ENCODE data around the gene C10orf90.

Gene C10orf90

DNA sequence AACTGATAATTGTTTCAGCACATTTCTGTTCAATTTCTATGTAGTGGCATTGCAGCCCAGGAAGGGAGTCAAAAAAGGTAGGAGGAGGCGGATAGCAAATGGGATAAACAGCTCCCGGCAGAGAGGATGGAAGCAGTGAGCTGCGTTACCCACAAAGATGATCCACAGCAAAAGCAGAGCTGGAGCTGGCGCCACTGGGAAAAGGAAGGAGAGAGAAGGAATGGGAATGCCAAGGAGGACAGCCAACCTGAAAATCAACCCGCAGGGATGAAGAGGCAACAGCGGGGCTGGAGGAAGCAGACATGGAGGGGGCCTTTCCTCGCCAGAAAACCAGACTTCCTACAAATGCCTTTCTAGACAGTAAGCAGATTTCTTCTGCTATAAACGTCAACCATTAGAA, 199.5 kb downstream of the C10orf90 start:
- Histone ChIP-seq H3K4me2 (ENCODE audit: low read depth, low read length, poor library complexity, severe bottlenecking) (no peak overlapping the region), H3K79me2 (ENCODE audit: insufficient read depth, low read length) (no peaks in the 10 kb centered on the region), H3K9ac (ENCODE audit: low read depth, low read length, poor library complexity, severe bottlenecking) (no peak overlapping the region), H3F3A (ENCODE audit: low read depth) (no peaks in the 10 kb centered on the region), H3K36me3 (ENCODE audit: insufficient read depth, low read length) (no peaks in the 10 kb centered on the region), H3K4me1 (ENCODE audit: insufficient read depth, low read length, poor library complexity, severe bottlenecking) (no peaks in the 10 kb centered on the region), H3K27me3 (ENCODE audit: insufficient read depth, low read length, poor library complexity, severe bottlenecking) (no peaks in the 10 kb centered on the region), H2AFZ (ENCODE audit: low read length) (no peak overlapping the region), H3K9me3 (ENCODE audit: insufficient read depth, low read depth, low read length) (no peaks in the 10 kb centered on the region; the same call in 1 of the 2 replicates), H3K9me2 (replicated peaks; ENCODE audit: low read depth, low read length) (no peaks in the 10 kb centered on the region), H4K20me1 (ENCODE audit: insufficient read depth, low read length, poor library complexity, severe bottlenecking) (no peaks in the 10 kb centered on the region), H3K4me3 (ENCODE audit: low read length, poor library complexity, severe bottlenecking) (no peak overlapping the region)
- no peak for TF ChIP-seq EZH2phosphoT487 (IDR thresholded peaks at IDR 0.05; ENCODE audit: borderline replicate concordance)
- TF ChIP-seq, protein P1, sequence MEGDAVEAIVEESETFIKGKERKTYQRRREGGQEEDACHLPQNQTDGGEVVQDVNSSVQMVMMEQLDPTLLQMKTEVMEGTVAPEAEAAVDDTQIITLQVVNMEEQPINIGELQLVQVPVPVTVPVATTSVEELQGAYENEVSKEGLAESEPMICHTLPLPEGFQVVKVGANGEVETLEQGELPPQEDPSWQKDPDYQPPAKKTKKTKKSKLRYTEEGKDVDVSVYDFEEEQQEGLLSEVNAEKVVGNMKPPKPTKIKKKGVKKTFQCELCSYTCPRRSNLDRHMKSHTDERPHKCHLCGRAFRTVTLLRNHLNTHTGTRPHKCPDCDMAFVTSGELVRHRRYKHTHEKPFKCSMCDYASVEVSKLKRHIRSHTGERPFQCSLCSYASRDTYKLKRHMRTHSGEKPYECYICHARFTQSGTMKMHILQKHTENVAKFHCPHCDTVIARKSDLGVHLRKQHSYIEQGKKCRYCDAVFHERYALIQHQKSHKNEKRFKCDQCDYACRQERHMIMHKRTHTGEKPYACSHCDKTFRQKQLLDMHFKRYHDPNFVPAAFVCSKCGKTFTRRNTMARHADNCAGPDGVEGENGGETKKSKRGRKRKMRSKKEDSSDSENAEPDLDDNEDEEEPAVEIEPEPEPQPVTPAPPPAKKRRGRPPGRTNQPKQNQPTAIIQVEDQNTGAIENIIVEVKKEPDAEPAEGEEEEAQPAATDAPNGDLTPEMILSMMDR (conservative IDR thresholded peaks at IDR 0.05; ENCODE audit: low read length): no peak

- H3K4me1 ChIP-seq (ENCODE audit: insufficient read depth, low read length, poor library complexity, severe bottlenecking): no peaks in the 10 kb centered on the region
- no peaks in the 10 kb centered on the region for H3K9me2 ChIP-seq (replicated peaks; ENCODE audit: low read depth, low read length)
- no peaks in the 10 kb centered on the region for H3K27me3 ChIP-seq (ENCODE audit: insufficient read depth, low read length, poor library complexity, severe bottlenecking)
- H3K79me2 ChIP-seq (ENCODE audit: insufficient read depth, low read length): no peaks in the 10 kb centered on the region
- H3K36me3 ChIP-seq (ENCODE audit: insufficient read depth, low read length): no peaks in the 10 kb centered on the region
- no peaks in the 10 kb centered on the region for H4K20me1 ChIP-seq (ENCODE audit: insufficient read depth, low read length, poor library complexity, severe bottlenecking)
- no peaks in the 10 kb centered on the region for H3K9me3 ChIP-seq (ENCODE audit: insufficient read depth, low read depth, low read length)
- no peak overlapping the region for H3K9ac ChIP-seq (ENCODE audit: low read depth, low read length, poor library complexity, severe bottlenecking)
- H2AFZ ChIP-seq (ENCODE audit: low read length): no peak overlapping the region
- H3F3A ChIP-seq (ENCODE audit: low read depth): no peaks in the 10 kb centered on the region
- no peak overlapping the region for H3K4me3 ChIP-seq (ENCODE audit: low read length, poor library complexity, severe bottlenecking)
- no peak overlapping the region for H3K4me2 ChIP-seq (ENCODE audit: low read depth, low read length, poor library complexity, severe bottlenecking)
- no peak for TF ChIP-seq EZH2phosphoT487 (IDR thresholded peaks at IDR 0.05; ENCODE audit: borderline replicate concordance)
- TF ChIP-seq, protein P1 (conservative IDR thresholded peaks at IDR 0.05; ENCODE audit: low read length): no peak
Measured at GRCh38 chr10:126469692-126470091, 200.8 kb downstream of the C10orf90 start.

DNA sequence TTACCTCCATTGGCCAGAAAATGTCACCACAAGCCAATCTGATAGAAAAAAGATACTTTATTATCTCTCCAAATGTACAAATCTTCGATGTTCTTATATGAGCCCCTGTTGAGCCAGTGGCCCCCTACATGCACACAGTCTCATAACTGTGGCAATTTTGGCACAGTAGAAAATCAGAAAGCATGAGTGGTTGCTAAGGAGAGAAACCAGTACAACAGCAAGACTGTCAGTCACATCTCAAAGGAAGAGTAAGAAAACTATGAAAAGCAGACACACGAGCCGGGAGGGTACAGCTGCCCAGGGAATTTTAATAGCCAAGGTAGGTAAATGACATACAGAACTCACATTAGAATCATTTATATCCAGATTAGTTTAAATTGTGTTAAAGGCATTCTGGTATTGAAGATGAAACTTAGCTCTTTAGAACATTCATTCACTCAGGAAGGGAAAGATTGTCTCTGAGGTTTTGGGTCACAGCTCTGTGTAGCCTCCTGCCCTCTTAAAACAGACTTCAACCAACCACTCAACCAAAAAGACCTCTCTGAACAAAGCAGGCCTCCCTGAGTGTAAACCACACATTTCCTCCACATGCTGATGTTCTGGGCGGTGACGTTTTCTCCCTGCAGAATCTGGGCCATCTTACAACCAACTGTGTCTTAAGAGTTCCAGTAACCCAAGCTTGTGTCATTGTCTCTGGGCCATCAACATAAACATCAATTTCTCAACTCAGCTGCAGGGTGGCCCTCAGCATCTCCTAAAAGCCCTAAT, 201.4 kb downstream of the C10orf90 start:
- Histone ChIP-seq H3K9ac (ENCODE audit: low read depth, low read length, poor library complexity, severe bottlenecking) (no peak overlapping the region), H2AFZ (ENCODE audit: low read length) (no peak overlapping the region), H3K4me2 (ENCODE audit: low read depth, low read length, poor library complexity, severe bottlenecking) (no peak overlapping the region), H3K36me3 (ENCODE audit: insufficient read depth, low read length) (no peaks in the 10 kb centered on the region), H3F3A (ENCODE audit: low read depth) (no peaks in the 10 kb centered on the region), H4K20me1 (ENCODE audit: insufficient read depth, low read length, poor library complexity, severe bottlenecking) (no peaks in the 10 kb centered on the region), H3K4me1 (ENCODE audit: insufficient read depth, low read length, poor library complexity, severe bottlenecking) (no peaks in the 10 kb centered on the region), H3K9me3 (ENCODE audit: insufficient read depth, low read depth, low read length) (no peaks in the 10 kb centered on the region), H3K4me3 (ENCODE audit: low read length, poor library complexity, severe bottlenecking) (no peak overlapping the region), H3K9me2 (replicated peaks; ENCODE audit: low read depth, low read length) (no peaks in the 10 kb centered on the region), H3K79me2 (ENCODE audit: insufficient read depth, low read length) (no peaks in the 10 kb centered on the region), H3K27me3 (ENCODE audit: insufficient read depth, low read length, poor library complexity, severe bottlenecking) (no peaks in the 10 kb centered on the region)
- no peak for TF ChIP-seq EZH2phosphoT487 (IDR thresholded peaks at IDR 0.05; ENCODE audit: borderline replicate concordance)
- TF ChIP-seq, protein P1 (conservative IDR thresholded peaks at IDR 0.05; ENCODE audit: low read length): no peak
